ENCODE data around the gene DNAJC7. TPM values are rescaled to one million over a fixed set of nuclear protein-coding genes. Genes with fewer than 3 reads are reported as not detected.

The DNAJC7 gene
- total RNA-seq, 4 donors from 2014 or later = 43.1 to 51.1 (median 44.4) TPM

- Histone ChIP-seq H3K9me3 (no peaks in the 10 kb centered on the region), H3K4me3 (no peak overlapping the region), H3K36me3 (peaks cover 62 to 96% (median 84%) of the 10 kb centered on the region in 4 donors), H3K4me1 (peaks cover 17 to 79% (median 75%) of the 10 kb centered on the region in 4 donors), H3K27me3 (no peaks in the 10 kb centered on the region), H3K27ac (replicated peaks in 1 of 4) (peak overlapping the region; percentile 59 to 76 (median 67))
- TF ChIP-seq POLR2AphosphoS5 (IDR thresholded peaks at IDR 0.05) (no peak), POLR2A (IDR thresholded peaks at IDR 0.05; ENCODE audit: low read depth) (no peak), EP300 (IDR thresholded peaks at IDR 0.05) (no peak), CTCF (IDR thresholded peaks at IDR 0.05) (no peak)
- 74% methylated on average over 6 of the region's 6 CpGs for WGBS
- no peak for DNase-seq (ENCODE audit: extremely low spot score)
- intact Hi-C loops (cut with DNase I) = no loop called here
Observed at GRCh38 chr17:41974031-41974430, 43.2 kb downstream of the DNAJC7 start.

- TF ChIP-seq EP300 (IDR thresholded peaks at IDR 0.05) = no peak
- no peak for TF ChIP-seq CTCF (IDR thresholded peaks at IDR 0.05)
- TF ChIP-seq POLR2AphosphoS5 (IDR thresholded peaks at IDR 0.05) = no peak
- TF ChIP-seq POLR2A (IDR thresholded peaks at IDR 0.05; ENCODE audit: low read depth) = no peak
- intact Hi-C loops (cut with DNase I) = no loop called here
- no peaks in the 10 kb centered on the region for H3K9me3 ChIP-seq
- 64% methylated on average over 15 of the region's 19 CpGs for WGBS
- peak overlapping the region; percentile 49 to 76 (median 66) for H3K27ac ChIP-seq (replicated peaks in 1 of 4)
- H3K27me3 ChIP-seq = no peaks in the 10 kb centered on the region
- peaks cover 17 to 85% (median 81%) of the 10 kb centered on the region in 4 donors for H3K4me1 ChIP-seq
- DNase-seq (ENCODE audit: extremely low spot score) = no peak
- H3K4me3 ChIP-seq = no peak overlapping the region
- peaks cover 64 to 96% (median 83%) of the 10 kb centered on the region in 4 donors for H3K36me3 ChIP-seq
Observed at GRCh38 chr17:41973408-41973811, 43.8 kb downstream of the DNAJC7 start.

GRCh38 chr17:41972571-41973407 lies 44.5 kb downstream of the DNAJC7 start:
- no peak for DNase-seq (ENCODE audit: extremely low spot score)
- Histone ChIP-seq H3K9me3 (no peaks in the 10 kb centered on the region), H3K36me3 (peaks cover 64 to 96% (median 82%) of the 10 kb centered on the region in 4 donors), H3K27me3 (no peaks in the 10 kb centered on the region), H3K27ac (replicated peaks in 1 of 4) (peak overlapping the region; percentile 49 to 76 (median 66)), H3K4me3 (no peak overlapping the region), H3K4me1 (peaks cover 22 to 91% (median 87%) of the 10 kb centered on the region in 4 donors)
- WGBS = 61% methylated on average over 22 of the region's 22 CpGs
- TF ChIP-seq POLR2A (IDR thresholded peaks at IDR 0.05; ENCODE audit: low read depth) (no peak), CTCF (IDR thresholded peaks at IDR 0.05) (no peak), EP300 (IDR thresholded peaks at IDR 0.05) (no peak), POLR2AphosphoS5 (IDR thresholded peaks at IDR 0.05) (no peak)
- intact Hi-C loops (cut with DNase I) = no loop called here

- peaks cover 29 to 97% (median 89%) of the 10 kb centered on the region in 4 donors for H3K4me1 ChIP-seq
- WGBS = 82% methylated on average over 16 of the region's 18 CpGs
- H3K27me3 ChIP-seq = no peaks in the 10 kb centered on the region
- TF ChIP-seq EP300 (IDR thresholded peaks at IDR 0.05) (no peak), POLR2A (IDR thresholded peaks at IDR 0.05; ENCODE audit: low read depth) (no peak), CTCF (IDR thresholded peaks at IDR 0.05) (no peak), POLR2AphosphoS5 (IDR thresholded peaks at IDR 0.05) (no peak)
- intact Hi-C loops (cut with DNase I) = no loop called here
- H3K36me3 ChIP-seq = peaks cover 56 to 88% (median 73%) of the 10 kb centered on the region in 4 donors
- DNase-seq (ENCODE audit: extremely low spot score) = no peak
- no peaks in the 10 kb centered on the region for H3K9me3 ChIP-seq
- H3K27ac ChIP-seq (replicated peaks in 1 of 4) = peak overlapping the region in 2 of 4 donors; percentile 74 to 76
- H3K4me3 ChIP-seq = no peak overlapping the region
Observed at GRCh38 chr17:41971721-41972523, 45.3 kb downstream of the DNAJC7 start.

Measured in esophagus muscularis mucosa (tissue), 4 donors.